ENCODE results near the gene MRPL37.
"Not testable (repeated sequence)": the region's sequence is repeated elsewhere in the genome, so short reads cannot be mapped to it uniquely, and the experiment has no call there.

The MRPL37 gene

GRCh38 chr1:54166357-54166756 lies 33.6 kb upstream of the MRPL37 start:
- H3K9me3 Mint-ChIP-seq (ENCODE audit: low read depth); H3K4me1 Mint-ChIP-seq (ENCODE audit: low read depth); H3K4me3 Mint-ChIP-seq; H3K27me3 Mint-ChIP-seq; H3K27ac Mint-ChIP-seq; H3K36me3 Mint-ChIP-seq: not testable (repeated sequence)

GRCh38 chr1:54167422-54168139 lies 32.4 kb upstream of the MRPL37 start:
- Mint-ChIP-seq H3K9me3 (ENCODE audit: low read depth) (no peaks in the 10 kb centered on the region), H3K4me3 (no peak overlapping the region), H3K27me3 (no peaks in the 10 kb centered on the region), H3K27ac (no peak overlapping the region), H3K4me1 (ENCODE audit: low read depth) (peaks cover 9% of the 10 kb centered on the region), H3K36me3 (no peaks in the 10 kb centered on the region)

DNA sequence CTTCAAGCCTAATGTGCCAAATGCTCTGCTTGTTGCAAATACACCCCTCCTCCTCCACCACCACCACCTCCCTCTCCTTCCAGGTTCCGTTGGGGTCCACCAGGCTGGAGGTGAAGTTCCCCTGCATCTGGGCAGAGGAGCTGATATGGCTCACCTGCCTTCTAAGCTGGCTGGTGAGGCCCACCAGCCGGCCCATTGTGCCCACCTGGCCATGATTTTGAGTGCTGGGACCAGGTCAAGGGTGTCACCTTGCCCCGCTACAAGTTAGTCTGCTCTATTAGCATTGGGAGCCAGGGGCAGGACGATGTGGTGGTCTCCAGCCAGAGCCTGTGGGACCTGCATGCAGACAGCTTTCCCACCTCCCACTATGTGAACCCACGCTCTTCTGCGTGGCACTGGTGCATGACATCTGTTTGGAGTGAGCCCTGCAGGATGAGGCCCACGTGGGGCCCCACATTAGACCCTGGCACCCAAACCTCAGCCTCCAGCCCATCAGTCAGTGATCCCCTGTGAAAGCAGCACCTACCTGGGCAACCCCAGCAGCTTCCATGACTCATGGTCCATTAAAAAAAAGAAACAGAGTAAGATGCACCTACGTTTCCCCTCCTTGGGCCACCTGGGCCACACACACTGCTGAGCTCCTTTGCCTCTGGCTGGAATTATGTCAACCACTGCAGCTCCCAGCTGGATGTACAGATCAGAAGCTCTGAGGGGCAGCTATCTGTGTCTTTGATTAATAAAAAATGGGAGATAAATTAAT lies 31.6 kb upstream of the MRPL37 start:
- Mint-ChIP-seq H3K9me3 (ENCODE audit: low read depth) (no peaks in the 10 kb centered on the region), H3K4me3 (no peak overlapping the region), H3K27ac (no peak overlapping the region), H3K36me3 (no peaks in the 10 kb centered on the region), H3K4me1 (ENCODE audit: low read depth) (peaks cover 9% of the 10 kb centered on the region), H3K27me3 (no peaks in the 10 kb centered on the region)

- Mint-ChIP-seq H3K27me3 (no peaks in the 10 kb centered on the region), H3K9me3 (ENCODE audit: low read depth) (no peaks in the 10 kb centered on the region), H3K4me3 (no peak overlapping the region), H3K27ac (peak overlapping the region; percentile 1), H3K4me1 (ENCODE audit: low read depth) (peaks cover 9% of the 10 kb centered on the region), H3K36me3 (no peaks in the 10 kb centered on the region)
Observed at GRCh38 chr1:54169068-54169467, 30.9 kb upstream of the MRPL37 start.

DNA sequence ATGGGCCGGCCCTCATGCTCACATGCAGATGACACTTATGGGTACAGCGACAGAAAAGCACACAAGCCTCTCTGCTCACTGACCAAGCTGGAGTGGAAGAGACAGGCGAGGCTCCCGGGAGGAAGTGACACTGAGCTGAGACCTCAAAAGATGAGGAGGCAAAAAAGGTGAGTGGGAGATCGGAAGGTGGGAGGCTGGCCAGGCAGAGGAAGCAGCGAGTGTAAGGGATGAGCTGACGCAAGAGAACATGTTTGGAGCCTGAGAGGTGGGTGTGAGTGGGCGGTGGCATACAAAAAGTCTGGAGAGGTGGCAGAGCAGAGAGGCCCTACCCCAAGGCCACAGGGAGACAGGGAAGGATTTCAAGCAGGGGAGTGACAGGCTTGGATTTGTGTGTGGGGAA lies 29.0 kb upstream of the MRPL37 start:
- peaks cover 9% of the 10 kb centered on the region for H3K4me1 Mint-ChIP-seq (ENCODE audit: low read depth)
- H3K4me3 Mint-ChIP-seq, result no peak overlapping the region
- H3K36me3 Mint-ChIP-seq, result no peaks in the 10 kb centered on the region
- no peaks in the 10 kb centered on the region for H3K27me3 Mint-ChIP-seq
- no peak overlapping the region for H3K27ac Mint-ChIP-seq
- H3K9me3 Mint-ChIP-seq (ENCODE audit: low read depth), result no peaks in the 10 kb centered on the region

- no peak overlapping the region for H3K4me3 Mint-ChIP-seq
- peaks cover 9% of the 10 kb centered on the region for H3K4me1 Mint-ChIP-seq (ENCODE audit: low read depth)
- H3K36me3 Mint-ChIP-seq, result no peaks in the 10 kb centered on the region
- H3K9me3 Mint-ChIP-seq (ENCODE audit: low read depth), result no peaks in the 10 kb centered on the region
- no peak overlapping the region for H3K27ac Mint-ChIP-seq
- no peaks in the 10 kb centered on the region for H3K27me3 Mint-ChIP-seq
Observed at GRCh38 chr1:54171606-54172005, 28.4 kb upstream of the MRPL37 start.

GRCh38 chr1:54172614-54173599 lies 27.1 kb upstream of the MRPL37 start:
- H3K9me3 Mint-ChIP-seq (ENCODE audit: low read depth), result no peaks in the 10 kb centered on the region
- peaks cover 9% of the 10 kb centered on the region for H3K4me1 Mint-ChIP-seq (ENCODE audit: low read depth)
- no peaks in the 10 kb centered on the region for H3K27me3 Mint-ChIP-seq
- H3K27ac Mint-ChIP-seq, result no peak overlapping the region
- H3K4me3 Mint-ChIP-seq, result no peak overlapping the region
- H3K36me3 Mint-ChIP-seq, result no peaks in the 10 kb centered on the region

DNA sequence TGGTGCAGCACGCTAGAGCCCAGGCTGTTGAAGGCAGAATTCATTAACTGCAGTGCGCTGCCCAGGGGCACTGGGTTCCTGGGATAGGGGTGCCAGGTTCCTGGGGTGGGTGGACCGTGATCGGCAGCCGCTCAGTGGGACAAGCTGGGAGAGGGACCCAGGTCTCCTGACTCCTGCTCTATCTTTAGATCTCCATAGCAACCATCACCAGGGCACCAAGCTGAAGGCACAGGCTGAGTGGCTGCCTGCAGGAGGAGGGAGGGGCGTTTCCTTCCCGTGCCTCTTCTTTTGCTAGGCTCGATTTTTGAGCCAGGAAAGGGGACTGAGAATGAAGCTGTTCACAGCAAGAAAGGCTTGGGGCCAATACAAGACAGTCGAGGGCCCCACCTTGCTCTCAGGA lies 26.3 kb upstream of the MRPL37 start:
- H3K36me3 Mint-ChIP-seq, result no peaks in the 10 kb centered on the region
- H3K4me3 Mint-ChIP-seq, result no peak overlapping the region
- H3K27ac Mint-ChIP-seq, result no peak overlapping the region
- no peaks in the 10 kb centered on the region for H3K9me3 Mint-ChIP-seq (ENCODE audit: low read depth)
- peaks cover 9% of the 10 kb centered on the region for H3K4me1 Mint-ChIP-seq (ENCODE audit: low read depth)
- H3K27me3 Mint-ChIP-seq, result no peaks in the 10 kb centered on the region

- Mint-ChIP-seq H3K27ac (no peak overlapping the region), H3K9me3 (ENCODE audit: low read depth) (no peaks in the 10 kb centered on the region), H3K4me3 (no peak overlapping the region), H3K36me3 (no peaks in the 10 kb centered on the region), H3K4me1 (ENCODE audit: low read depth) (peaks cover 9% of the 10 kb centered on the region), H3K27me3 (no peaks in the 10 kb centered on the region)
Observed at GRCh38 chr1:54174106-54174505, 25.9 kb upstream of the MRPL37 start.

GRCh38 chr1:54176621-54177327 lies 23.2 kb upstream of the MRPL37 start:
- H3K27me3 Mint-ChIP-seq, result no peaks in the 10 kb centered on the region
- H3K4me1 Mint-ChIP-seq (ENCODE audit: low read depth), result no peaks in the 10 kb centered on the region
- H3K4me3 Mint-ChIP-seq, result no peak overlapping the region
- H3K9me3 Mint-ChIP-seq (ENCODE audit: low read depth), result no peaks in the 10 kb centered on the region
- H3K36me3 Mint-ChIP-seq, result no peaks in the 10 kb centered on the region
- no peak overlapping the region for H3K27ac Mint-ChIP-seq

DNA sequence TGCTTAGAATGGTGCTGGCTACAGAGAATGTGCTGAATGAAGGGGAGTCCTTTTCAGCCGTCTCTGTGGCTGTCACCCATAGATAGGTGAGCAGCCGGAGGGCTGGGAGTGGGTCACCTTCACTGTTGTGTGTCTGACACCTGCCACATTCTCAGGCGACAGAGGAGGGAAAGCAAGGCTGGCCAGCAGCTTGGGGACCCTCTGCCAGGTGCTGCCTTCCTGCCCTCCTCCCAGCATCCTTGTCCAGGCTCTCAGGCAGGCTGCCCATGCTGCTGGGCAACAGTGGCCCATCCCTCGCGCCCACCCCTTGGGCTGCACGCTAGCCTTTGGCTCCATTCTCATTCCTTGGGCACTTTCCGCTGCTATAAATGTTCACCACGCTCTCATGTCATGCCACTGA lies 22.2 kb upstream of the MRPL37 start:
- Mint-ChIP-seq H3K27me3 (no peaks in the 10 kb centered on the region), H3K4me1 (ENCODE audit: low read depth) (no peaks in the 10 kb centered on the region), H3K36me3 (no peaks in the 10 kb centered on the region), H3K9me3 (ENCODE audit: low read depth) (no peaks in the 10 kb centered on the region), H3K4me3 (no peak overlapping the region), H3K27ac (no peak overlapping the region)

- Mint-ChIP-seq H3K4me3 (no peak overlapping the region), H3K36me3 (no peaks in the 10 kb centered on the region), H3K27ac (no peak overlapping the region), H3K9me3 (ENCODE audit: low read depth) (no peaks in the 10 kb centered on the region), H3K27me3 (no peaks in the 10 kb centered on the region), H3K4me1 (ENCODE audit: low read depth) (no peaks in the 10 kb centered on the region)
Observed at GRCh38 chr1:54178296-54179070, 21.5 kb upstream of the MRPL37 start.

- Mint-ChIP-seq H3K27me3 (no peaks in the 10 kb centered on the region), H3K4me3 (no peak overlapping the region), H3K4me1 (ENCODE audit: low read depth) (no peaks in the 10 kb centered on the region), H3K27ac (no peak overlapping the region), H3K9me3 (ENCODE audit: low read depth) (no peaks in the 10 kb centered on the region), H3K36me3 (peaks cover 8% of the 10 kb centered on the region)
Observed at GRCh38 chr1:54180701-54181360, 19.1 kb upstream of the MRPL37 start.
